Keratinocyte (primary cell): ENCODE measurements around the gene PRSS12. TPM values are rescaled to one million over a fixed set of nuclear protein-coding genes. Genes with fewer than 3 reads are reported as not detected.

Source experiments
- DNase-seq: peaks from one replicate; pipeline ENCODE4 v3.0.0-alpha.2; 2011; ENCODE audit warnings: low read depth, missing footprints, low spot score
- FAIRE-seq: peaks from 2 replicates; lab custom pipeline; 2011; peaks lifted over from hg19 to GRCh38; lab: Jason Lieb, UNC
- H2AFZ ChIP-seq: 2 replicates; pipeline ENCODE4 v1.6.0; 2012; ENCODE audit warnings: low read length, control low read depth, inconsistent platforms; ENCODE audit not compliant: control insufficient read depth
- H3K27ac ChIP-seq: 2 replicates; pipeline ENCODE4 v1.5.1; 2011; ENCODE audit warnings: low read length; ENCODE audit not compliant: control insufficient read depth, insufficient read depth
- H3K27me3 ChIP-seq: 3 replicates; pipeline ENCODE4 v1.6.0; 2011; ENCODE audit warnings: low read length; ENCODE audit not compliant: control insufficient read depth, insufficient read depth; ENCODE audit errors: extremely low read depth
- H3K36me3 ChIP-seq, 2 experiments: 2 replicates in 1 of 2; 3 replicates in 1 of 2; pipeline ENCODE4 v1.5.1; 2011; ENCODE audit warnings: low read length in 2 of 2, mild to moderate bottlenecking in 1 of 2; ENCODE audit not compliant: control insufficient read depth in 2 of 2, insufficient read depth in 2 of 2; ENCODE audit errors: extremely low read depth in 1 of 2
- H3K4me1 ChIP-seq: 3 replicates; pipeline ENCODE4 v1.5.1; 2011; ENCODE audit warnings: low read length; ENCODE audit not compliant: control insufficient read depth, insufficient read depth; ENCODE audit errors: extremely low read depth
- H3K4me2 ChIP-seq: 3 replicates; pipeline ENCODE4 v1.6.0; 2011; ENCODE audit warnings: low read depth, low read length; ENCODE audit not compliant: control insufficient read depth, insufficient read depth; ENCODE audit errors: extremely low read depth
- H3K4me3 ChIP-seq, 3 experiments: fragments of 200-600 bp in 1 of 3; sonication (generic) in 1 of 3; 2 replicates in 2 of 3; 3 replicates in 1 of 3; pipeline ENCODE4 v1.5.1; 2011 to 2016; ENCODE audit warnings: low read length in 3 of 3, mild to moderate bottlenecking in 3 of 3, control low read depth in 2 of 3, inconsistent platforms in 1 of 3, low read depth in 1 of 3, mixed read lengths in 1 of 3, mixed run types in 1 of 3, moderate library complexity in 1 of 3; ENCODE audit not compliant: control insufficient read depth in 2 of 3, insufficient read depth in 2 of 3; ENCODE audit errors: extremely low read depth in 1 of 3
- H3K79me2 ChIP-seq: 2 replicates; pipeline ENCODE4 v1.6.0; 2012; ENCODE audit warnings: low read length; ENCODE audit not compliant: control insufficient read depth, insufficient read depth
- H3K9ac ChIP-seq: 3 replicates; pipeline ENCODE4 v1.6.0; 2011; ENCODE audit warnings: low read length; ENCODE audit not compliant: control insufficient read depth, insufficient read depth; ENCODE audit errors: extremely low read depth
- H3K9me1 ChIP-seq: 3 replicates; pipeline ENCODE4 v1.6.0; 2011; ENCODE audit warnings: low read length; ENCODE audit not compliant: control insufficient read depth, insufficient read depth; ENCODE audit errors: extremely low read depth
- H3K9me3 ChIP-seq: 2 replicates; pipeline ENCODE4 v1.5.1; 2012; ENCODE audit warnings: low read depth, low read length; ENCODE audit not compliant: control insufficient read depth
- H4K20me1 ChIP-seq: 3 replicates; pipeline ENCODE4 v1.6.0; 2011; ENCODE audit warnings: low read length; ENCODE audit not compliant: control insufficient read depth, insufficient read depth; ENCODE audit errors: extremely low read depth
- EZH2 ChIP-seq: IDR thresholded peaks from one replicate; pipeline ENCODE4 v1.6.1; 2012; ENCODE audit warnings: inconsistent platforms, mild to moderate bottlenecking, low read length, moderate library complexity
- dilution Hi-C: fragments of 300-500 bp; cut with MboI; formaldehyde crosslinking; loops from one replicate; pipeline ENCODE4 v1.7.0; 2020; ENCODE audit warnings: low sequenced_read_pairs; ENCODE audit not compliant: extremely low pct_ligation_motif_present
- polyA plus RNA-seq, 5 experiments: library from polyadenylated mRNA; depleted of rRNA in 3 of 5; stranded (reverse) in 3 of 5; stranded (forward) in 1 of 5; unstranded in 1 of 5; fragments of >200 nt; gene quantifications; 1 replicate in 1 of 5; 2 replicates in 3 of 5; 3 replicates in 1 of 5; pipeline versions ENCODE4 v1.2.1 to v1.2.3, GENCODE V29; 2011 to 2012; ENCODE audit warnings: missing spikeins in 2 of 5, low read depth in 1 of 5, low replicate concordance in 1 of 5
- TF ChIP-seq, protein P1 (sequence below), 3 experiments: IDR thresholded peaks in 1 of 3; conservative IDR thresholded peaks in 1 of 3; optimal IDR thresholded peaks in 1 of 3; 2 replicates in 2 of 3; 3 replicates in 1 of 3; pipeline versions ENCODE3 to v1.5.1; 2011; ENCODE audit warnings: low read length in 3 of 3, mild to moderate bottlenecking in 3 of 3, moderate library complexity in 2 of 3, control low read depth in 1 of 3, inconsistent platforms in 1 of 3; ENCODE audit not compliant: insufficient read depth in 2 of 3; ENCODE audit errors: extremely low read depth in 1 of 3

Gene PRSS12
- polyA plus RNA-seq, 1 donor (not counting 4 experiments of a cell fraction or from before 2014, with no cell fraction given) = 16.6 TPM

DNA sequence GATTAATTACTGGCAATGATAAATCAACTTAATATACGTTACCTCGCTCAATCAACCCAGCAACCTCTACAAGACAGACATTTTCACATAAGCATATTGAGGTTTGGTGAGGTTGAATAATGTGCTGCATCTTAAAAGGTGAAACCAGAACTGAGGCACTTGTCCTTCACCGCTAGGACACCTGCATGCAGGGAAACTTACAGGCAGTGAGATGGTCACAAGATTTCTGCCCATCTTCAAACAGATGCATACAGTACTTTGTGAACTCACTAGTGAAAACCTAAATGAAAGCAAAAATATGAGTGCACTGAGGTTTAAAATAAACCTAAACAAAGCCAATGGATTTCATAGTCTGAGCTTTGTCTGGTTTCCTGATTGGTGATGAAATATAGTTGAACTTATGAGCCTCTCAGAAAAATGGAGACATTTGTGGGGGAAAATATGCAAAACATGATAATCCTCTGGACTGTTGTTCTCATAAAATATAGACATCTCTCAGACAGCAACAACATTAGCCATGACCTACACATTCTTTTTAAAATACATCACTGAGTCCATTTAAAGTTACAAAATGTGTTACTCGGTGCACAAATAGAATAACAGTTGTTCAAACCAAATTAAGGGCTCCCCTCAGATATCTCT is 20.9 kb upstream of the PRSS12 start:
- dilution Hi-C loops = no loop called here
- Histone ChIP-seq H3K4me2 (no peak overlapping the region), H3K27ac (no peak overlapping the region), H3K4me3 (no peak overlapping the region), H3K9me1 (no peaks in the 10 kb centered on the region), H3K9me3 (no peaks in the 10 kb centered on the region), H3K9ac (no peak overlapping the region), H3K4me1 (no peaks in the 10 kb centered on the region), H2AFZ (no peak overlapping the region), H3K36me3 (no peaks in the 10 kb centered on the region), H4K20me1 (no peaks in the 10 kb centered on the region), H3K79me2 (no peaks in the 10 kb centered on the region), H3K27me3 (no peaks in the 10 kb centered on the region)
- FAIRE-seq (peak; percentile 13), DNase-seq (no peak)
- TF ChIP-seq EZH2 = no peak
- TF ChIP-seq, protein P1, sequence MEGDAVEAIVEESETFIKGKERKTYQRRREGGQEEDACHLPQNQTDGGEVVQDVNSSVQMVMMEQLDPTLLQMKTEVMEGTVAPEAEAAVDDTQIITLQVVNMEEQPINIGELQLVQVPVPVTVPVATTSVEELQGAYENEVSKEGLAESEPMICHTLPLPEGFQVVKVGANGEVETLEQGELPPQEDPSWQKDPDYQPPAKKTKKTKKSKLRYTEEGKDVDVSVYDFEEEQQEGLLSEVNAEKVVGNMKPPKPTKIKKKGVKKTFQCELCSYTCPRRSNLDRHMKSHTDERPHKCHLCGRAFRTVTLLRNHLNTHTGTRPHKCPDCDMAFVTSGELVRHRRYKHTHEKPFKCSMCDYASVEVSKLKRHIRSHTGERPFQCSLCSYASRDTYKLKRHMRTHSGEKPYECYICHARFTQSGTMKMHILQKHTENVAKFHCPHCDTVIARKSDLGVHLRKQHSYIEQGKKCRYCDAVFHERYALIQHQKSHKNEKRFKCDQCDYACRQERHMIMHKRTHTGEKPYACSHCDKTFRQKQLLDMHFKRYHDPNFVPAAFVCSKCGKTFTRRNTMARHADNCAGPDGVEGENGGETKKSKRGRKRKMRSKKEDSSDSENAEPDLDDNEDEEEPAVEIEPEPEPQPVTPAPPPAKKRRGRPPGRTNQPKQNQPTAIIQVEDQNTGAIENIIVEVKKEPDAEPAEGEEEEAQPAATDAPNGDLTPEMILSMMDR (optimal IDR thresholded peaks at IDR 0.05 in 1 of 3, IDR thresholded peaks at IDR 0.05 in 1 of 3, conservative IDR thresholded peaks at IDR 0.05 in 1 of 3; ENCODE audit: extremely low read depth in 1 of 3, insufficient read depth in 2 of 3, low read length in 3 of 3) = no peak

DNA sequence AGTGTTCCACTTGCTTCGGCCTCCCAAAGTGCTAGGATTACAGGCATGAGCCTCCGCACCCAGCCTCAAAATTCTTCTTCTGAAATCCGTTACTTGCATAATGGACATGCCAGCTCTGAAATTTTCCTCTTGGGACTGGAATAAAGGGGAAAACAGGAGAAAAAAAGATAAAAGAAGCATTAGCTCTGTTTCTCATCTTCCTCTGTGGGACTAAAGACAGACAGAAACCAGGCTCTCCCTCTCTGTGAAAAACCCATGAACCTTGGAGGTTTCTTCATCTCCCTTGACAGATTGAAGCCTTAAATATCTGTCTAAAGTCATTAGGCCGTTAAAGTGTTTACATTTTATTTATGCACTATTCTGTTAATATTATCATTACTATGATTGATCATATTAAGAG is 19.4 kb upstream of the PRSS12 start:
- no peaks in the 10 kb centered on the region for H4K20me1 ChIP-seq
- H3K27me3 ChIP-seq = no peaks in the 10 kb centered on the region
- no peak overlapping the region for H3K9ac ChIP-seq
- DNase-seq (no peak), FAIRE-seq (no peak)
- H3K9me1 ChIP-seq = no peaks in the 10 kb centered on the region
- H3K27ac ChIP-seq = no peak overlapping the region
- H3K4me2 ChIP-seq = no peak overlapping the region
- H3K79me2 ChIP-seq = no peaks in the 10 kb centered on the region
- no peak for TF ChIP-seq EZH2
- TF ChIP-seq, protein P1 (optimal IDR thresholded peaks at IDR 0.05 in 1 of 3, IDR thresholded peaks at IDR 0.05 in 1 of 3, conservative IDR thresholded peaks at IDR 0.05 in 1 of 3; ENCODE audit: extremely low read depth in 1 of 3, insufficient read depth in 2 of 3, low read length in 3 of 3) = no peak
- no peaks in the 10 kb centered on the region for H3K9me3 ChIP-seq
- no peaks in the 10 kb centered on the region for H3K36me3 ChIP-seq
- no peak overlapping the region for H3K4me3 ChIP-seq
- dilution Hi-C loops = no loop called here
- no peaks in the 10 kb centered on the region for H3K4me1 ChIP-seq
- H2AFZ ChIP-seq = no peak overlapping the region
